HEK293 (cell line): ENCODE measurements around the gene LMO4.

Experiments
- MZF1 ChIP-seq: fragments of 450-650 bp; formaldehyde crosslinking; IDR thresholded peaks from 2 replicates; pipeline ENCODE4 v1.5.1; 2017; ENCODE audit warnings: missing biosample characterization, missing genetic modification characterization, borderline replicate concordance
- SP2 ChIP-seq: fragments of 450-650 bp; formaldehyde crosslinking; IDR thresholded peaks from 2 replicates; pipeline ENCODE4 v1.5.1; 2016; ENCODE audit warnings: missing biosample characterization, missing genetic modification characterization
- TCF7L2 ChIP-seq: IDR thresholded peaks from 2 replicates; pipeline ENCODE4 v1.6.1; 2011; ENCODE audit warnings: low read depth, mild to moderate bottlenecking, inconsistent platforms, low read length, moderate library complexity, borderline replicate concordance
- ZBTB11 ChIP-seq: fragments of 450-650 bp; formaldehyde crosslinking; conservative IDR thresholded peaks from 2 replicates; pipeline ENCODE4 v1.5.1; 2016; ENCODE audit warnings: low read depth, missing biosample characterization, missing genetic modification characterization
- ZNF274 ChIP-seq, 2 experiments: fragments of 200-500 bp in 1 of 2; fragments of 450-650 bp in 1 of 2; sonication (Bioruptor generic) in 1 of 2; formaldehyde crosslinking in 1 of 2; IDR thresholded peaks; 2 replicates each; pipeline versions ENCODE4 v1.5.1 to v1.6.1; 2014 to 2016; ENCODE audit warnings: borderline replicate concordance in 1 of 2, inconsistent platforms in 1 of 2, low read length in 1 of 2, missing biosample characterization in 1 of 2, missing genetic modification characterization in 1 of 2
- ZNF292 ChIP-seq: fragments of 450-650 bp; formaldehyde crosslinking; IDR thresholded peaks from 2 replicates; pipeline ENCODE4 v1.5.1; 2016; ENCODE audit warnings: low read depth, missing biosample characterization, missing genetic modification characterization, borderline replicate concordance
- ZNF391 ChIP-seq: fragments of 450-650 bp; formaldehyde crosslinking; IDR thresholded peaks from 2 replicates; pipeline ENCODE4 v1.5.1; 2016; ENCODE audit warnings: low read depth, missing biosample characterization, missing genetic modification characterization, borderline replicate concordance
- ZNF426 ChIP-seq: fragments of 450-650 bp; formaldehyde crosslinking; IDR thresholded peaks from 2 replicates; pipeline ENCODE4 v1.5.1; 2017; ENCODE audit warnings: missing biosample characterization, missing genetic modification characterization, mild to moderate bottlenecking, inconsistent platforms, moderate library complexity
- ZNF777 ChIP-seq: fragments of 450-650 bp; formaldehyde crosslinking; IDR thresholded peaks from 2 replicates; pipeline ENCODE4 v1.5.1; 2017; ENCODE audit warnings: missing biosample characterization, missing genetic modification characterization, borderline replicate concordance
- TF ChIP-seq, protein P1 (sequence below): fragments of 450-650 bp; formaldehyde crosslinking; IDR thresholded peaks from 2 replicates; pipeline ENCODE4 v1.5.1; 2016; ENCODE audit warnings: missing biosample characterization, missing genetic modification characterization
- TF ChIP-seq, protein P2 (sequence below): fragments of 450-650 bp; formaldehyde crosslinking; IDR thresholded peaks from 2 replicates; pipeline ENCODE4 v1.5.1; 2016; ENCODE audit warnings: missing biosample characterization, missing genetic modification characterization
- TF ChIP-seq, protein P3 (sequence below): fragments of 450-650 bp; formaldehyde crosslinking; IDR thresholded peaks from 2 replicates; pipeline ENCODE4 v1.5.1; 2016; ENCODE audit warnings: missing biosample characterization, missing genetic modification characterization, low read depth
- TF ChIP-seq, protein P4 (sequence below): IDR thresholded peaks from 2 replicates; pipeline ENCODE4 v1.6.1; 2011; ENCODE audit warnings: mild to moderate bottlenecking, low read depth, low read length, borderline replicate concordance

GRCh38 chr1:87362834-87363426, 34.2 kb downstream of the LMO4 start:
- TF ChIP-seq SP2 (tag by site-specific recombination) = no peak
- no peak for TF ChIP-seq ZNF777 (tag by site-specific recombination)
- TF ChIP-seq, protein P1, sequence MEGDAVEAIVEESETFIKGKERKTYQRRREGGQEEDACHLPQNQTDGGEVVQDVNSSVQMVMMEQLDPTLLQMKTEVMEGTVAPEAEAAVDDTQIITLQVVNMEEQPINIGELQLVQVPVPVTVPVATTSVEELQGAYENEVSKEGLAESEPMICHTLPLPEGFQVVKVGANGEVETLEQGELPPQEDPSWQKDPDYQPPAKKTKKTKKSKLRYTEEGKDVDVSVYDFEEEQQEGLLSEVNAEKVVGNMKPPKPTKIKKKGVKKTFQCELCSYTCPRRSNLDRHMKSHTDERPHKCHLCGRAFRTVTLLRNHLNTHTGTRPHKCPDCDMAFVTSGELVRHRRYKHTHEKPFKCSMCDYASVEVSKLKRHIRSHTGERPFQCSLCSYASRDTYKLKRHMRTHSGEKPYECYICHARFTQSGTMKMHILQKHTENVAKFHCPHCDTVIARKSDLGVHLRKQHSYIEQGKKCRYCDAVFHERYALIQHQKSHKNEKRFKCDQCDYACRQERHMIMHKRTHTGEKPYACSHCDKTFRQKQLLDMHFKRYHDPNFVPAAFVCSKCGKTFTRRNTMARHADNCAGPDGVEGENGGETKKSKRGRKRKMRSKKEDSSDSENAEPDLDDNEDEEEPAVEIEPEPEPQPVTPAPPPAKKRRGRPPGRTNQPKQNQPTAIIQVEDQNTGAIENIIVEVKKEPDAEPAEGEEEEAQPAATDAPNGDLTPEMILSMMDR = no peak
- no peak for TF ChIP-seq ZNF292
- no peak for TF ChIP-seq MZF1 (tag by site-specific recombination)
- TF ChIP-seq, protein P2, sequence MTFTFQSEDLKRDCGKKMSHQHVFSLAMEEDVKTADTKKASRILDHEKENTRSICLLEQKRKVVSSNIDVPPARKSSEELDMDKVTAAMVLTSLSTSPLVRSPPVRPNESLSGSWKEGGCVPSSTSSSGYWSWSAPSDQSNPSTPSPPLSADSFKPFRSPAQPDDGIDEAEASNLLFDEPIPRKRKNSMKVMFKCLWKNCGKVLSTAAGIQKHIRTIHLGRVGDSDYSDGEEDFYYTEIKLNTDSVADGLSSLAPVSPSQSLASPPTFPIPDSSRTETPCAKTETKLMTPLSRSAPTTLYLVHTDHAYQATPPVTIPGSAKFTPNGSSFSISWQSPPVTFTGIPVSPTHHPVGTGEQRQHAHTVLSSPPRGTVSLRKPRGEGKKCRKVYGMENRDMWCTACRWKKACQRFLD (tag by site-specific recombination) = no peak
- TF ChIP-seq, protein P3, sequence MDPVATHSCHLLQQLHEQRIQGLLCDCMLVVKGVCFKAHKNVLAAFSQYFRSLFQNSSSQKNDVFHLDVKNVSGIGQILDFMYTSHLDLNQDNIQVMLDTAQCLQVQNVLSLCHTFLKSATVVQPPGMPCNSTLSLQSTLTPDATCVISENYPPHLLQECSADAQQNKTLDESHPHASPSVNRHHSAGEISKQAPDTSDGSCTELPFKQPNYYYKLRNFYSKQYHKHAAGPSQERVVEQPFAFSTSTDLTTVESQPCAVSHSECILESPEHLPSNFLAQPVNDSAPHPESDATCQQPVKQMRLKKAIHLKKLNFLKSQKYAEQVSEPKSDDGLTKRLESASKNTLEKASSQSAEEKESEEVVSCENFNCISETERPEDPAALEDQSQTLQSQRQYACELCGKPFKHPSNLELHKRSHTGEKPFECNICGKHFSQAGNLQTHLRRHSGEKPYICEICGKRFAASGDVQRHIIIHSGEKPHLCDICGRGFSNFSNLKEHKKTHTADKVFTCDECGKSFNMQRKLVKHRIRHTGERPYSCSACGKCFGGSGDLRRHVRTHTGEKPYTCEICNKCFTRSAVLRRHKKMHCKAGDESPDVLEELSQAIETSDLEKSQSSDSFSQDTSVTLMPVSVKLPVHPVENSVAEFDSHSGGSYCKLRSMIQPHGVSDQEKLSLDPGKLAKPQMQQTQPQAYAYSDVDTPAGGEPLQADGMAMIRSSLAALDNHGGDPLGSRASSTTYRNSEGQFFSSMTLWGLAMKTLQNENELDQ (tag by site-specific recombination) = no peak
- TF ChIP-seq, protein P4, sequence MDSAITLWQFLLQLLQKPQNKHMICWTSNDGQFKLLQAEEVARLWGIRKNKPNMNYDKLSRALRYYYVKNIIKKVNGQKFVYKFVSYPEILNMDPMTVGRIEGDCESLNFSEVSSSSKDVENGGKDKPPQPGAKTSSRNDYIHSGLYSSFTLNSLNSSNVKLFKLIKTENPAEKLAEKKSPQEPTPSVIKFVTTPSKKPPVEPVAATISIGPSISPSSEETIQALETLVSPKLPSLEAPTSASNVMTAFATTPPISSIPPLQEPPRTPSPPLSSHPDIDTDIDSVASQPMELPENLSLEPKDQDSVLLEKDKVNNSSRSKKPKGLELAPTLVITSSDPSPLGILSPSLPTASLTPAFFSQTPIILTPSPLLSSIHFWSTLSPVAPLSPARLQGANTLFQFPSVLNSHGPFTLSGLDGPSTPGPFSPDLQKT = no peak
- no peak for TF ChIP-seq ZNF391 (tag by site-specific recombination)
- TF ChIP-seq TCF7L2 = no peak
- no peak for TF ChIP-seq ZBTB11
- TF ChIP-seq ZNF426 (tag by site-specific recombination) = no peak
- TF ChIP-seq ZNF274 (IDR thresholded peaks at IDR 0.05; ENCODE audit: low read length) = no peak
- TF ChIP-seq ZNF274 (tag by site-specific recombination; IDR thresholded peaks at IDR 0.05; ENCODE audit: borderline replicate concordance) = no peak
